SJSA1 (cell line): ENCODE data around the gene SBF2. TPM values are rescaled to one million over a fixed set of nuclear protein-coding genes. Genes with fewer than 3 reads are reported as not detected.

Experiments used
- total RNA-seq: library from RNA; depleted of rRNA; stranded (reverse); fragments of >200 nt; shearing (Covaris generic); gene quantifications from 2 replicates; pipeline ENCODE4 v1.2.3, GENCODE V29; 2014; rRNA removed

SBF2 gene
- total RNA-seq, 1 experiment from 2014 or later: 29.7 TPM

Other genes with a start within 250 kb of the SBF2 start
- gene ADM, start 10.9 kb upstream of the SBF2 start, total RNA-seq: 6.2 and 9.2 TPM in 2 replicates
- gene AMPD3, start 161.0 kb upstream of the SBF2 start, total RNA-seq: 0.75 and 1.5 TPM in 2 replicates
- gene RNF141, start 247.0 kb upstream of the SBF2 start, total RNA-seq: 19.9 and 23.5 TPM in 2 replicates